Activated CD4-positive, alpha-beta T cell treated with anti-CD3 and anti-CD28 coated beads, Interleukin-2, amount 50 U/mL, for 24 hours (primary cell): Measurements from ENCODE around the gene SLITRK1.

Experiments used
- DNase-seq, 2 donors: peaks; one replicate each; pipeline ENCODE4 v3.0.0-alpha.2; 2020; ENCODE audit warnings: low read depth in 1 of 2, low spot score in 1 of 2

SLITRK1 gene

DNA sequence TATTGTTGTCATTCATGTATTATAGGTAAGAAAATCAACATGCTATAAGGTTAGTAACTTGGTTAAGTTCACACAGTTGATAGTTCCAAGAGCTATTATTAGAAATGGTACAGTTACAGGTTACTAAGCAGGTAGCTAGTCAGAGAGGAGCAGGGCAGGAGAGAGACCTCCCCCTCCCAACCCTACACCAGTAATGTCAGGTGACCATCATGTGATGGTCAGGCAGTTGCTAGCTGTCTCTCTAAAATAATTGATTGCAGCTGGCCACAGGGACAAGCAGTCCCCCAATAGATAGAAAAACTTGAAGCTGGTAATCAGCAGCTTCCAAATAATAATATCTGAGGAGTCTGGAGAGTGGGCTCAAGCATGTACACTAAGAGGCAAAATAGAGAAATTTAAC lies 14.6 kb downstream of the SLITRK1 start:
- no peak for DNase-seq

DNA sequence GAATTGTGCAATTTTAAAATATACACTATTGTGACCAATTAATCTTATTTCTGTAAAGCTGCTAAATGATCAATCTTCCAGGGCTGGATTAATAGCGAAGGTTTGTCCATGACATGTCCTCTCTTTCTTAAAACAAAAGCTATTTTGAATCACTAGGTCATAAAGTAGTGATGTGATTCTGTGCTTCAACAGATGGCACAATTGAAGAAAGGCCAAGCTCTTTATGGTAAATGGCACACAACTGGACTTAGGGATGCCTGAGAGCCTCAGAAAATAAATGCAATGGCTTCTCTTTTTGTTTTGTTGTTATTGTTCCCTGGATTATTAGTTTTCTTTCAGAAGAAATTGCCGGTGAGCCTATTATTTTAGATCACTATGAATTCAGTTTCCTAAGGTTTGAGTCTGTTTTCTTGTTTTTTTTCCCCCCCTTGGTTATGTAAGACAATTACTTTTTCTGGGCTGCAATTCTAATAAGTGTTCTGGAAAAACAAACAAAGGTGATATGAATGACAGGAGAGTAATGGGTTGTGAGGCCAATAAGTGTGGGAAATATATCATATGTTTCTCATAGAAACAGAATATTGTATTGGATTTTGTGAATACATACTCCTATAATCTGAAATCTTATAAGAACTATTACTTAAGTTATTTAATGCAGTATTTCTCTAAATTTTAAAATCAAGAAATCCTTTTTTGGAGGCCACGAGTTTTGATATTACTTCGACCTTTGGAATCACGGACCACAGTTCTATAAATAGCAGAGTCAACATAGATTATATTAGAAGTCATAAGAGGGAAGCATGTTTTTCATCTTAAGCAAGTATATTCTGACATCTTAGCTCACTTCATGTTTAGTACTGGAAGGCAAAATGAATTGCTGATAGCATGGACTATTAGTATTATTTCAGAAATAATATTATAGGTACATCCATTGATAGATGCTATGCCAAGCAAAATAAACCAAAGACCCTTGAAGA lies 16.8 kb downstream of the SLITRK1 start:
- DNase-seq, result no peak

DNA sequence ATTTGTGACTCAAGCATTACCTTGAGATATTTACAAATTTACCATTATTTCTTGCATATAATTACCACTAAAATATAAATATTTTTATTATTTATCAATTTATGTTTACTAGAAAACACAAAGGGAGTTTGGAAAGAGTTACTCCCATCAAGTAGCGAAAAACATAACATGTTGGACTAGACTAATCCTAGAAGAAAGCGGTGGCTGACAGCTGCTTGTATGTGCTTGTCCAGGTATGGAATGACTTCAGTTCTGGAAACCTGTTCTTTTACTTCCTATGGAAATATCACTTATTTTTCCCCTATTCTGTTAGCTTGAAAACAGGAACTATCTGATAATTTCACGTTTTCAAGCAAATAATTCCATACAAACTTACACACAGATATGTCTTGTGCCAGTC lies 28.5 kb downstream of the SLITRK1 start:
- DNase-seq, result no peak

DNA sequence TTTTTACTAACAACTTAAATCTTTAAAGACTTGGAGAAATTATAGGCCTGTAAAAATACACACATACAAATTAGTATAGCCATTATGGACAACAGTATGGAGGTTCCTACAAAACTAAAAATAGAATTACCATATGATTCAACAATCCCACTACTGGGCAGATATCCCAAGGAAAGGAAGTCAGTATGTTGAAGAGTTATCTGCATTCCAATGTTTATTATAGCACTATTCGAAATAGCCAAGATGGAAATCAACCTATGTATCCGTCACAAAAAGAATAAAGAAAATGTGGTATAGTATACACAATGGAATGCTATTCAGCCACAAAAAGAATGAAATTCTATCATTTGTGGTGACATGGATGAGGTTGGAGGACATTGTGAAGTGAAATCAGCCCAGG lies 37.2 kb downstream of the SLITRK1 start:
- no peak for DNase-seq

DNA sequence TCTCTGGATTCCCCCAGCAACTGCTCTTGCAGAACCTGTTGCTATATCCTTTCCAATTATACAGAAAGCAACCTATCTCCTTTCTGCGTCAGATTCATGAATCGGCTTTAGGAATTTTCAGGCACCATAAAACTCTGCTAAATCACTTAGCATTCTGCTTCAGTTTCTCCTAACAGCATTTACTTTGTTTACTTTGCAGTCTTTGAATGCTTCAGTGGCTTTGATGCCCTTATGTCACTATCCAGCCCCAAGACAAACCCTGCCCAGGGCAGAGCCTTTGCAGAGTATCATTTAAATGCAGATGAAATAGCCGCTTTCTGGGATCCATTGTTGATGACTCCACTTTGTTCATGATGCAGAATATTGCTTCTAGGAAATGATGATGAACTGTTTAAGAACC lies 43.1 kb downstream of the SLITRK1 start:
- DNase-seq, result no peak

DNA sequence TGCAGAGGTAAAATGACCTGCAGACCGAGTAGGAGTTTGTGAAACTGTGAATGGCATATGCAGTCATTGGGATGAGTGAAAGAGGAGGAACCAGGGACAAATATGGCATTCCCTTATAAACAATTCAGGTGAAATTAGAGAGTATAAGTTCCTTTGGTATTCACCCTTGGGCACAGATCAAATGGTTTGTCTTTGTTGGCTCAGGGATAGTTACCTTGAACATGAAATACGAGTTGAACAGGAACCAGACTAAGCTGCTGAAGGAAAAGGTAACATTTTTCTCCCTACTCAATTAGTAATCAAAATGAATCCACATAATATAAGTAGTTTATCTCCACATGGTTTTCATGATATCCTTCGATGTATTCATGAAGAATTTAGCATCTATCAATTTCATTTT lies 50.5 kb downstream of the SLITRK1 start:
- DNase-seq, result no peak

DNA sequence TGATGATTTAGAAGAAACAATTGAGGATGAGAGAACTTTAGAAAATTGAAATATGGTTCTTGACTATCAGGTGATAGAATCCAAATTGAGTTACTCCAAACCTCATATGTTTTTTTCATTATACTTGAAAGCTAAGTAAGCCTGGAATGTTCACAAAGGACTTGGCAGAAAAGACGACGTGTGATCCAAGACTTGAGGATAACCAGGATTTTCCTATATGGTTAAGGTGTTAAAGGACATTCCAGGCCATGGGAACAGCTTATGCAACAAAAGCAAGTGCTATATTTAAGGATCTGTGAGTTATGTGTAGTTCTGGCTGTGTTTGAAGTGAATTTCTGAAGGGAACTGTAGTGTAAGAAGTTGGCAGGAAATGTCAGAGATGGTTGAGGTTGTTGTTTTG lies 52.5 kb downstream of the SLITRK1 start:
- no peak for DNase-seq

DNA sequence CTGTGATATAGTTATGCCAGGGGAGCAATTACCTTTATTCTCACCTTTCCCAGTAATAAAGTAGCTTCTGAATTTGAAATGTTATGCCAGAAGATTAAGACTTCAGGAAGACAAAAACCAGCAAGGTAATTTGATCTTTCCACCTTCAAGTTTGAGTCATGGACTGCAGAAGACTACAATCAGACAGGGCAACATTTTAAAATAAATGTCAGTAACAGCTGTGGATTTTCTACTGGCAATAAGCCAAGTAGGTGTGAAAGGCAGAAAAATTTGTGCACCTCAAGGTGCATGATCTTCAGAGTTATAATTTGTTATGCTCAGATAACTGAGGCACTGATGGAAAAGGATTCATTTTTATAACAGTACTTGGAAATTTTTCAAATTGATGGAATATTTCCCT lies 54.9 kb downstream of the SLITRK1 start:
- no peak for DNase-seq
